BLaER1 treated with 17β-estradiol and CSF1 and Interleukin-3, amounts not matched to agents 10 nM and 100 nM (cell line): ENCODE measurements around the gene LILRB3.
"Not testable (repeated sequence)": the region's sequence is repeated elsewhere in the genome, so short reads cannot be mapped to it uniquely, and the experiment has no call there.

Source experiments
- H3K27ac ChIP-seq, 11 experiments: shearing (Covaris generic); formaldehyde crosslinking; 2 replicates each; pipeline ENCODE4 v1.8.1; 2022
- H3K27me3 ChIP-seq, 11 experiments: shearing (Covaris generic); formaldehyde crosslinking; 2 replicates each; pipeline ENCODE4 v1.8.1; 2022
- H3K36me3 ChIP-seq, 11 experiments: shearing (Covaris generic); formaldehyde crosslinking; 2 replicates each; pipeline ENCODE4 v1.8.1; 2022
- H3K4me1 ChIP-seq, 10 experiments: shearing (Covaris generic); formaldehyde crosslinking; 2 replicates each; pipeline ENCODE4 v1.8.1; 2022
- H3K4me2 ChIP-seq, 11 experiments: shearing (Covaris generic); formaldehyde crosslinking; 2 replicates each; pipeline ENCODE4 v1.8.1; 2022
- H3K4me3 ChIP-seq, 10 experiments: shearing (Covaris generic); formaldehyde crosslinking; 2 replicates each; pipeline ENCODE4 v1.8.1; 2022
- H3K9ac ChIP-seq, 11 experiments: shearing (Covaris generic); formaldehyde crosslinking; 2 replicates each; pipeline ENCODE4 v1.8.1; 2022
- H3K9me3 ChIP-seq, 11 experiments: shearing (Covaris generic); formaldehyde crosslinking; replicated peaks in 1 of 11; 2 replicates each; pipeline ENCODE4 v1.8.1; 2022
- H4K20me1 ChIP-seq, 11 experiments: shearing (Covaris generic); formaldehyde crosslinking; 2 replicates each; pipeline ENCODE4 v1.8.1; 2022
- Cebpa-rat ChIP-seq, 11 experiments: shearing (Covaris generic); IDR thresholded peaks; 2 replicates each; pipeline ENCODE4 v1.8.1; 2022

Gene LILRB3

GRCh38 chr19:54248016-54248601 is 25.3 kb upstream of the LILRB3 start:
- H3K36me3 ChIP-seq: peaks cover 0 to 12% (median 0%) of the 10 kb centered on the region in 11 experiments; a peak in 3 of 22 replicates
- no peaks in the 10 kb centered on the region for H3K27me3 ChIP-seq
- H3K4me3 ChIP-seq: peak overlapping the region in 4 of 10 experiments; percentile 44 to 49 (median 46); a peak in 6 of 20 replicates
- H3K4me2 ChIP-seq: peak overlapping the region; percentile 89 to 99 (median 95)
- H3K27ac ChIP-seq: peak overlapping the region; percentile 71 to 86 (median 84); a peak in 21 of 22 replicates
- peaks cover 41 to 76% (median 69%) of the 10 kb centered on the region in 10 experiments for H3K4me1 ChIP-seq
- TF ChIP-seq Cebpa-rat (IDR thresholded peaks at IDR 0.05): peak in 2 of 11 experiments; percentile 34 to 48; a peak in 2 of 22 replicates
- no peaks in the 10 kb centered on the region for H4K20me1 ChIP-seq
- H3K9ac ChIP-seq: peak overlapping the region; percentile 56 to 76 (median 73); a peak in 21 of 22 replicates
- no peaks in the 10 kb centered on the region for H3K9me3 ChIP-seq

DNA sequence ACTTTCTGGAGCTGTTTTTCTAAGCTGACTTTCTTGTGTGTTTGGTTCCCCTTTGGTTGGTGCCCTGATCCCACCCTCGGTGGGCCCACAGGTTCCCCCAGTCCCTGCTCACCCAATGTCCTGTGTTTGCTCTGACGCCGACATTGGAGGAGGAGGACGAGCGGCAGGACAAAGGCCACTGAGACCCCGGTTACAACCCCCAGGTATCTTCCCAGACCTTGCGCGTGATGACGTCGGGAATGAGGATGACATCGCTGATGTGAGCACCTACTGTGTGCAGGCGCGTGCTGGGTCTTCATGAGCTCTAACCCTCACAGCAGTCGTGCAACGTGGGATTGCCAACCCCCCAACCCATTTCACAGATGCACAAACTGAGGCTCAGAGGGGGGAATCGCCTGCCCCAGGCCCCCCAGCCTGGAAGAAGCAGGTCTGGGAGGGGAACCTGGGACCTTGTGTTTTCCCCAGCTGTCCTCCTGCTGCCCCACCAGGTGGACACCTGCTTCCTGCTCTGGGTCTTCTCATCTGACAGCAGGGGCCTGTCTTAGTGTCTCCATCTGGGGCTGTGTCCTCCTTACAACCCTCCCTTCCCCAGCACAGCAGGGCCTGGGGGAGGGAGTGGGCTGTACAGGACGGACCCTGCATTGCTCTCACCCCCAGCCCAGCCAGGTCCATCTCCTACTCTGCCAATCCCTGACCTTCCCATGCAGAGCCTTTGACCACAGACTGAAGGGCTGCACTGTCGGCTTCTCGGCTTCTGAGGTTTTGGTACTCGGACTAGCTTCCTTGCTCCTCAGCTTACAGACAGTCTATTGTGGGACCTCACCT is 24.5 kb upstream of the LILRB3 start:
- Histone ChIP-seq H3K36me3 (peaks cover 0 to 5% (median 0%) of the 10 kb centered on the region in 11 experiments; a peak in 3 of 22 replicates), H3K4me2 (peak overlapping the region; percentile 89 to 99 (median 95)), H4K20me1 (no peaks in the 10 kb centered on the region), H3K27ac (peak overlapping the region; percentile 71 to 86 (median 84); a peak in 21 of 22 replicates), H3K27me3 (no peaks in the 10 kb centered on the region), H3K9ac (peak overlapping the region; percentile 51 to 76 (median 73); a peak in 21 of 22 replicates), H3K4me1 (peaks cover 49 to 79% (median 76%) of the 10 kb centered on the region in 10 experiments), H3K9me3 (no peaks in the 10 kb centered on the region), H3K4me3 (peak overlapping the region in 9 of 10 experiments; percentile 2 to 59 (median 46); a peak in 14 of 20 replicates)
- TF ChIP-seq Cebpa-rat (IDR thresholded peaks at IDR 0.05): no peak

- Histone ChIP-seq H3K27me3 (no peaks in the 10 kb centered on the region), H3K4me2 (peak overlapping the region; percentile 67 to 98 (median 83)), H3K27ac (peak overlapping the region in 10 of 11 experiments; percentile 20 to 58 (median 46); a peak in 12 of 22 replicates), H3K4me3 (no peak overlapping the region), H4K20me1 (no peaks in the 10 kb centered on the region), H3K9me3 (no peaks in the 10 kb centered on the region), H3K9ac (peak overlapping the region in 8 of 11 experiments; percentile 21 to 45 (median 35); a peak in 5 of 22 replicates), H3K36me3 (no peaks in the 10 kb centered on the region), H3K4me1 (peaks cover 51 to 91% (median 87%) of the 10 kb centered on the region in 10 experiments)
- no peak for TF ChIP-seq Cebpa-rat (IDR thresholded peaks at IDR 0.05)
Measured at GRCh38 chr19:54245936-54246335, 23.1 kb upstream of the LILRB3 start.

DNA sequence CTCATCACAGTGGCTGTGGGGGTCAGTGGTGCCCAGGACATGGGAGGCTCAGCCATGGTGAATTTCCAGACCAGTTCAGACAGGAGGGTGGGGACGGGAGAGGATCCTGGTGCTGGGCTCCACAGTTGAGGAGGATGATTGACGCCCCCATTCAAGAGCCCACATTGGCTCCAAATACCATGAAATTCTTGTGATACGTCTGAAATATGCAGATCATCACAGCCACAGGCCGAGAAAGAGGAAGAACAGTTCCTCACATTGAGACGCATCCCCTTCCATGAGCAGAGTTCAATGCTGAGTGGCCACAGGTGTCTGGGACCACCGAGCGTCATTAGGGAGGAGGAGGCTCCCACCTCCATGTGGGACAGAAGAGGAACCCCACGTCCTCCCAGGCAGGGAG is 21.0 kb upstream of the LILRB3 start:
- not testable (repeated sequence) for H3K27me3 ChIP-seq, H3K9me3 ChIP-seq, H4K20me1 ChIP-seq, H3K9ac ChIP-seq, H3K36me3 ChIP-seq, H3K4me3 ChIP-seq
- Histone ChIP-seq H3K4me2 (peak overlapping the region in 4 of 11 experiments; percentile 37 to 97 (median 72); a peak in 4 of 22 replicates), H3K4me1 (peaks cover 52 to 92% (median 77%) of the 10 kb centered on the region in 10 experiments), H3K27ac (0 out of 22 replicates have a peak overlapping the region, but pooled peaks of 1 of the 11 experiments have one; percentile 6)

GRCh38 chr19:54242646-54243045 is 19.8 kb upstream of the LILRB3 start, which contains the start of gene LILRA6:
Gene LILRA6 (minus strand): TSS chr19:54242790.
- H3K9me3 ChIP-seq, H4K20me1 ChIP-seq, H3K27me3 ChIP-seq: not testable (repeated sequence)
- Histone ChIP-seq H3K4me3 (peak within 1 kb of the TSS in 6 of 10 experiments; percentile 34 to 62 (median 55); a peak in 11 of 20 replicates), H3K36me3 (peaks cover 0 to 21% (median 0%) of the 10 kb centered on the region in 11 experiments; a peak in 6 of 22 replicates), H3K4me2 (peak within 1 kb of the TSS; percentile 66 to 97 (median 90)), H3K9ac (peak within 1 kb of the TSS in 8 of 11 experiments; percentile 0 to 76 (median 58); a peak in 11 of 22 replicates), H3K27ac (peak within 1 kb of the TSS; percentile 18 to 80 (median 57); a peak in 18 of 22 replicates), H3K4me1 (peaks cover 40 to 94% (median 72%) of the 10 kb centered on the region in 10 experiments)

DNA sequence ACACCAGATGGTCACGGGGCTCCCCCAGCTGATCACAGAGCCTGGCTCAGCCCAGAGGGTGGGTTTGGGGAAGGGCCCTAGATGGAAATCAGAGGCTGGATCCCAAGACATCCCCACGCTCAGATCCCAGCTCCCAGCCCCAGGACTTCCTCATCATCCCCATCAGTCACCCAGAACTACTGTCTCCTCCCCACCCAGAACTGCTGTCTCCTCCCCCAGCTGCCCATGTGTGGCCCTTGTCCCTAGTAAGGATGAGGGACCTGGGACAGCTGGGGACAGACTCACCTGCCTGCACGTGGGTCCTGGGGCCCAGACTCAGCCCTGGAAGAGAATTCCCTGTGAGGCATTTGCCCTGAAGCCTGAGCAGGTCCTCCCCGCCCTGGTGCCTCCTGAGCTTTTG is 19.4 kb upstream of the LILRB3 start:
- not testable (repeated sequence) for H3K9me3 ChIP-seq, H4K20me1 ChIP-seq, H3K27me3 ChIP-seq
- Histone ChIP-seq H3K4me2 (peak overlapping the region; percentile 66 to 97 (median 90)), H3K36me3 (peaks cover 0 to 25% (median 0%) of the 10 kb centered on the region in 11 experiments; a peak in 6 of 22 replicates), H3K4me1 (peaks cover 36 to 94% (median 72%) of the 10 kb centered on the region in 10 experiments), H3K27ac (peak overlapping the region; percentile 18 to 80 (median 57); a peak in 18 of 22 replicates), H3K4me3 (peak overlapping the region in 6 of 10 experiments; percentile 34 to 62 (median 55); a peak in 11 of 20 replicates), H3K9ac (peak overlapping the region in 8 of 11 experiments; percentile 0 to 76 (median 58); a peak in 11 of 22 replicates)

- peaks cover 21 to 85% (median 57%) of the 10 kb centered on the region in 10 experiments for H3K4me1 ChIP-seq
- H3K4me2 ChIP-seq: peak overlapping the region in 5 of 11 experiments; percentile 11 to 97 (median 96); a peak in 7 of 22 replicates
- peaks cover 0 to 41% (median 0%) of the 10 kb centered on the region in 11 experiments; a peak in 6 of 22 replicates for H3K36me3 ChIP-seq
- H4K20me1 ChIP-seq, H3K9me3 ChIP-seq, H3K27me3 ChIP-seq: not testable (repeated sequence)
- H3K27ac ChIP-seq: peak overlapping the region in 1 of 11 experiments; percentile 77; a peak in 4 of 22 replicates
- H3K4me3 ChIP-seq: peak overlapping the region in 3 of 10 experiments; percentile 41 to 62 (median 60); a peak in 6 of 20 replicates
- H3K9ac ChIP-seq: peak overlapping the region in 3 of 11 experiments; percentile 33 to 76 (median 75); a peak in 5 of 22 replicates
Measured at GRCh38 chr19:54240372-54241336, 17.8 kb upstream of the LILRB3 start.

DNA sequence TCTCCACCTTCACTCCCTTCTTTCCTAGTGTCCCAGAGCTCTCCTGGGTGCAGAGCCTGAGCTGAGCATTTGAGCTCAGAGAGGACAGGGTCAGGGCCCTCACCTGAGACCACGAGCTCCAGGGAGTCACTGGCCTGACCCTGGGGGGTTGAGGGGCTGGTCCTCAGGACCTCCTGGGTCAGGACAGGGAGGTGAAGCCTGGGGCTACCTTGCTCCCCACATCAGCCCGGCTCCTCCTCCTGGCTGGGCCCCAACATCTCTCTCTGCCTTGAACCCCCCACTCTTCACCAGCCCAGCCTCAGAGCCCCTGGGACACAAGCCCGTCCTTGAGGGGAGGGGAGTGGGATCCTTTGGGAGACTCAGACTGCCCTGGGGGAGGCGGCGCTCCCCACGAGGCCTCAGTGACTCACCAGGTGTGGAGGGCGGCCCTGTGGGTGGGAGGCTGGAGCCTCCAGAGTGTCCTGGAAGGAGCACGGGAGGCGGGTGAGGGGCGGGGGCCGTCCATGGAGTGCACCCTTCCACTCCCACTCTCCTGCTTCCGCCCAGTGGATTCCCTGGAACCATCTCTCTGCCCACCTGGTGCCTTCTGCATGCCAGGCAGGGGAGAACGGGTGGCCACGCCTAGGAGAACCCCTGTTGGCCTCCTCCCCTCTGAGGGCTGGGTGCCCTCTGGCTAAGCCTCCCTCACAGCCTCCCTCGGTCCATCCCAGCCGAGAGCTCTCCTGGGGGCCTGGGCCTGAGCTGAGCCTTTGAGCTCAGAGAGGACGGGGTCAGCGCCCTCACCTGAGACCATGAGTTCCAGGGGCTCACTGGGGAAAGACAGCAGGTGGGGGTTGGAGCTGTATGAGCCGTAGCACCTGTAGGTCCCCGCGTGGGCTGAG is 16.9 kb upstream of the LILRB3 start:
- Histone ChIP-seq H3K9ac (peak overlapping the region in 4 of 11 experiments; percentile 9 to 76 (median 54); a peak in 5 of 22 replicates), H3K4me3 (peak overlapping the region in 3 of 10 experiments; percentile 41 to 60 (median 50); a peak in 6 of 20 replicates), H3K9me3 (peaks cover 9 to 17% (median 13%) of the 10 kb centered on the region in 11 experiments; a peak in 21 of 22 replicates), H3K27ac (peak overlapping the region in 4 of 11 experiments; percentile 0 to 56 (median 12); a peak in 5 of 22 replicates), H3K4me2 (peak overlapping the region in 7 of 11 experiments; percentile 0 to 97 (median 40); a peak in 10 of 22 replicates), H3K4me1 (peaks cover 13 to 76% (median 47%) of the 10 kb centered on the region in 10 experiments), H3K36me3 (peaks cover 0 to 48% (median 0%) of the 10 kb centered on the region in 11 experiments; a peak in 6 of 22 replicates)
- H3K27me3 ChIP-seq, H4K20me1 ChIP-seq: not testable (repeated sequence)
